BLaER1 (cell line): ENCODE data around the gene SLK.
A peak's percentile ranks its signal among the peaks of the same experiment; 100 is the strongest.

ENCODE experiments used
- H3K27ac ChIP-seq: shearing (Covaris generic); formaldehyde crosslinking; 2 replicates; pipeline ENCODE4 v1.8.1; 2022
- H3K27me3 ChIP-seq: shearing (Covaris generic); formaldehyde crosslinking; 2 replicates; pipeline ENCODE4 v1.8.1; 2022
- H3K36me3 ChIP-seq: shearing (Covaris generic); formaldehyde crosslinking; 2 replicates; pipeline ENCODE4 v1.8.1; 2022
- H3K4me1 ChIP-seq: shearing (Covaris generic); formaldehyde crosslinking; 2 replicates; pipeline ENCODE4 v1.8.1; 2022
- H3K4me2 ChIP-seq: shearing (Covaris generic); formaldehyde crosslinking; 2 replicates; pipeline ENCODE4 v1.8.1; 2022
- H3K4me3 ChIP-seq: shearing (Covaris generic); formaldehyde crosslinking; 2 replicates; pipeline ENCODE4 v1.8.1; 2022
- H3K9ac ChIP-seq: shearing (Covaris generic); formaldehyde crosslinking; 2 replicates; pipeline ENCODE4 v1.8.1; 2022
- H3K9me3 ChIP-seq: shearing (Covaris generic); formaldehyde crosslinking; 2 replicates; pipeline ENCODE4 v1.8.1; 2022
- H4K20me1 ChIP-seq: shearing (Covaris generic); formaldehyde crosslinking; 2 replicates; pipeline ENCODE4 v1.8.1; 2022
- Cebpa-rat ChIP-seq: shearing (Covaris generic); IDR thresholded peaks from 2 replicates; pipeline ENCODE4 v1.8.1; 2022

The SLK gene

GRCh38 chr10:103966671-103967447, at the start of gene SLK:
Gene SLK (plus strand): TSS chr10:103967140. CDS start chr10:103967746, 606 bp downstream.
- Histone ChIP-seq H3K9ac (peak within 1 kb of the TSS; percentile 96), H3K27ac (peak within 1 kb of the TSS; percentile 94), H3K36me3 (no peaks in the 10 kb centered on the region), H3K4me3 (peak within 1 kb of the TSS; percentile 96), H3K4me1 (peaks cover 27% of the 10 kb centered on the region), H3K4me2 (peak within 1 kb of the TSS; percentile 91), H4K20me1 (peaks cover 42% of the 10 kb centered on the region), H3K9me3 (no peaks in the 10 kb centered on the region), H3K27me3 (no peaks in the 10 kb centered on the region)
- no peak for TF ChIP-seq Cebpa-rat

- Histone ChIP-seq H3K27ac (peak overlapping the region; percentile 87), H3K9ac (peak overlapping the region; percentile 86), H4K20me1 (no peaks in the 10 kb centered on the region), H3K27me3 (no peaks in the 10 kb centered on the region), H3K36me3 (peaks cover 13% of the 10 kb centered on the region), H3K9me3 (peaks cover 18% of the 10 kb centered on the region), H3K4me1 (peaks cover 31% of the 10 kb centered on the region), H3K4me2 (peak overlapping the region; percentile 96), H3K4me3 (peak overlapping the region; percentile 80)
- TF ChIP-seq Cebpa-rat: no peak
Observed at GRCh38 chr10:103917302-103918052, 49.5 kb upstream of the SLK start.

- no peak for TF ChIP-seq Cebpa-rat
- peak within 1 kb of the TSS; percentile 86 for H3K9ac ChIP-seq
- H4K20me1 ChIP-seq: no peaks in the 10 kb centered on the region
- peak within 1 kb of the TSS; percentile 87 for H3K27ac ChIP-seq
- peaks cover 18% of the 10 kb centered on the region for H3K9me3 ChIP-seq
- no peaks in the 10 kb centered on the region for H3K27me3 ChIP-seq
- H3K4me1 ChIP-seq: peaks cover 31% of the 10 kb centered on the region
- H3K36me3 ChIP-seq: peaks cover 8% of the 10 kb centered on the region
- peak within 1 kb of the TSS; percentile 96 for H3K4me2 ChIP-seq
- peak within 1 kb of the TSS; percentile 80 for H3K4me3 ChIP-seq
Observed at GRCh38 chr10:103918053-103918846, 48.7 kb upstream of the SLK start, which contains the start of gene STN1. Gene STN1 (minus strand): TSS chr10:103918184. CDS start chr10:103917594, 590 bp downstream.

GRCh38 chr10:103919648-103920025, 47.3 kb upstream of the SLK start:
- H3K36me3 ChIP-seq: peaks cover 8% of the 10 kb centered on the region
- H3K9me3 ChIP-seq: peaks cover 14% of the 10 kb centered on the region
- H3K4me1 ChIP-seq: peaks cover 31% of the 10 kb centered on the region
- no peak for TF ChIP-seq Cebpa-rat
- no peaks in the 10 kb centered on the region for H3K27me3 ChIP-seq
- no peak overlapping the region for H3K27ac ChIP-seq
- H3K4me2 ChIP-seq: no peak overlapping the region
- no peak overlapping the region for H3K9ac ChIP-seq
- H3K4me3 ChIP-seq: no peak overlapping the region
- no peaks in the 10 kb centered on the region for H4K20me1 ChIP-seq

- no peak overlapping the region for H3K27ac ChIP-seq
- H3K36me3 ChIP-seq: no peaks in the 10 kb centered on the region
- no peak overlapping the region for H3K9ac ChIP-seq
- no peak overlapping the region for H3K4me3 ChIP-seq
- no peak overlapping the region for H3K4me2 ChIP-seq
- H3K9me3 ChIP-seq: no peaks in the 10 kb centered on the region
- H4K20me1 ChIP-seq: no peaks in the 10 kb centered on the region
- H3K4me1 ChIP-seq: peaks cover 25% of the 10 kb centered on the region
- TF ChIP-seq Cebpa-rat: no peak
- H3K27me3 ChIP-seq: no peaks in the 10 kb centered on the region
Observed at GRCh38 chr10:103921248-103921647, 45.7 kb upstream of the SLK start.

GRCh38 chr10:103921750-103922195, 45.2 kb upstream of the SLK start:
- H3K4me1 ChIP-seq: peaks cover 20% of the 10 kb centered on the region
- H3K27me3 ChIP-seq: no peaks in the 10 kb centered on the region
- no peak overlapping the region for H3K4me3 ChIP-seq
- H3K36me3 ChIP-seq: no peaks in the 10 kb centered on the region
- TF ChIP-seq Cebpa-rat: no peak
- no peak overlapping the region for H3K27ac ChIP-seq
- H3K4me2 ChIP-seq: no peak overlapping the region
- H4K20me1 ChIP-seq: no peaks in the 10 kb centered on the region
- no peak overlapping the region for H3K9ac ChIP-seq
- H3K9me3 ChIP-seq: no peaks in the 10 kb centered on the region

GRCh38 chr10:103922659-103923058, 44.3 kb upstream of the SLK start:
- H3K9me3 ChIP-seq: no peaks in the 10 kb centered on the region
- H3K4me2 ChIP-seq: no peak overlapping the region
- no peak overlapping the region for H3K9ac ChIP-seq
- H3K27ac ChIP-seq: no peak overlapping the region
- H3K4me3 ChIP-seq: no peak overlapping the region
- TF ChIP-seq Cebpa-rat: no peak
- no peaks in the 10 kb centered on the region for H4K20me1 ChIP-seq
- H3K36me3 ChIP-seq: no peaks in the 10 kb centered on the region
- H3K4me1 ChIP-seq: peaks cover 11% of the 10 kb centered on the region
- H3K27me3 ChIP-seq: no peaks in the 10 kb centered on the region

- TF ChIP-seq Cebpa-rat: no peak
- Histone ChIP-seq H3K27ac (no peak overlapping the region), H3K4me2 (no peak overlapping the region)
Observed at GRCh38 chr10:103923502-103923901, 43.4 kb upstream of the SLK start.

GRCh38 chr10:103925591-103925990, 41.3 kb upstream of the SLK start:
- Histone ChIP-seq H3K4me1 (no peaks in the 10 kb centered on the region), H3K4me2 (no peak overlapping the region), H3K27ac (no peak overlapping the region), H3K4me3 (no peak overlapping the region), H3K9me3 (no peaks in the 10 kb centered on the region), H3K27me3 (no peaks in the 10 kb centered on the region), H3K36me3 (no peaks in the 10 kb centered on the region), H4K20me1 (no peaks in the 10 kb centered on the region), H3K9ac (no peak overlapping the region)
- TF ChIP-seq Cebpa-rat: no peak

More at GRCh38 chr10:103923502-103923901, 43.4 kb upstream of the SLK start:
- Histone ChIP-seq H4K20me1 (no peaks in the 10 kb centered on the region), H3K4me1 (peaks cover 8% of the 10 kb centered on the region), H3K4me3 (no peak overlapping the region), H3K9me3 (no peaks in the 10 kb centered on the region), H3K27me3 (no peaks in the 10 kb centered on the region), H3K36me3 (no peaks in the 10 kb centered on the region), H3K9ac (no peak overlapping the region)
